DMS53 treated with DMSO at 0.1 percent for 48 hours (cell line): ENCODE results near the gene CLEC4G.

Source experiments
- DNase-seq: peaks from one replicate; lab custom pipeline; 2025; ENCODE audit not compliant: unreplicated experiment; lab: John Stamatoyannopoulos, UW

The CLEC4G gene

GRCh38 chr19:7729831-7730285, 2.1 kb downstream of the CLEC4G start:
- DNase-seq = no peak

GRCh38 chr19:7729211-7729610, 2.7 kb downstream of the CLEC4G start:
- DNase-seq = no peak

DNA sequence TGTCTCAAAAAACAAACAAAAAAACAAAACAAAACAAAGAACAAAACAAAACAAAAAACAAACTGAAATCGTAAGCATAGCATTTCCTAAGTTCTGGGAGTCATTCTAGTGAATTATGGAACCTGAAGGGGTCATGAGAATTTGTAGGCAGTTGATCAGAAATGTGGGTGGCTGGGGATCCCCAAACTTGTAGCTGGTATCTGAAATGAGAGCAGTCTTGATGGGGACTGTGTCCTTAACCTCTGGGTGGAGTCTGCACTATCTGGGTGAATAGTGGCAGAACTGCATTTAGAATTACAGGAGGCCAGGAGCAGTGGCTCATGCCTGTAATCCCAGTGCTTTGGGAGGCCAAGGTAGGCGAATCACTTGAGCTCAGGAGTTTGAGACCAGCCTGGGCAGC, 6.1 kb downstream of the CLEC4G start:
- no peak for DNase-seq

DNA sequence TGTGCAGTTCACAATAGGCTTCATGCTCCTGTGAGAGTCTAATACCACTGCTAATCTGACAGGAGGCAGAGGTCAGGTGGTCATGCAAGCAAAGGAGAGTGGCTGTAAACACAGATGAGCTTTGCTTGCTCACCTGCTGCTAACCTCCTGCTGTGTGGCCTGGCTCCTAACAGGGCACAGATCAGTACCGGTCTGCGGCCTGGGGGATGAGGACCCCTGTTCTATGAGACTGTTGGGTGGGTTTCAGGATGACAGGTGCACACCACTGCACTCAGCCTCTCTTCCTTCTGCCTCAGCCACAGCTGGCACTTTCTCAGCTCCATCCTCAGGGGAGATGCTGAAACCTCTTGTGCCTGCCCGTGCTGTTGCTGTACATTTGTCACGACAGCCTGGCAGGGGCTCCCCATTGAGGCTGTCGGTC, 9.7 kb downstream of the CLEC4G start:
- DNase-seq = peak; percentile 8

GRCh38 chr19:7720351-7720750, 11.6 kb downstream of the CLEC4G start:
- DNase-seq = no peak

- DNase-seq = no peak
These were observed 13.2 kb downstream of the CLEC4G start for GRCh38 chr19:7718668-7719067.

DNA sequence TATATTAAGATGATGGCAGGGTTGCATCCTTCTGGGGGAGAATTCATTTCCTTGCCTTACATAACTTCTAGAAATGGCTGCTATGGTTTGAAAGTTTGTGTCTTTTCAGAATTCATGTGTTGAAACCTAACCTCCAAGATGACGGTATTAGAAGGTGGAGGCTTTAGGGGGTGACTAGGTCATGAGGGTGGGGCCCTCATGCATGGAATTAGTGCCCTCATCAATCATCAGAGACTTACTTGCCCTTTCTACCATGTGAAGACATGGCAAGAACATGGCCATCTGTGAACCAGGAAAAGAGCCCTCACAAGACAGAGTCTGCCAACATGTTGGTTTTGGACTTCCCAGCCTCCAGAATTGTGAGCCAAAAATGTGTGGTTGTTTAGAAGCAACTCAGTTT, 15.1 kb downstream of the CLEC4G start:
- DNase-seq = no peak

DNA sequence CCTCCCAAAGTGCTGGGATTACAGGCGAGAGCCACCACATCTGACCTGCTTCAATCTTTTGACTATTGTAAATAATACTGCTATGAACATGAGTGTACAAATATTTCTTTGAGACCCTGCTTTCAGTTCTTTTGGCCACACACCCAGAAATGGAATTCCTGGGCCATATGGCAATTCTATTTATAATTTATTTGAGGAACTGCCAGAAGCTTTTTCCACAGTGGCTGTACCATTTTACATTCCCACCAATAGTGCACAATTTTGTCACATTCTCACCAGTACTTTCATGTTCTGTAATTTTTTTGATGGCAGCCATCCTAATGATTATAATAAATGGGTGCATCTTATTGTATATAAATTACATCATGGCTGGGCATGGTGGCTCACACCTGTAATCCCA, 16.2 kb downstream of the CLEC4G start:
- no peak for DNase-seq

- no peak for DNase-seq
These were observed 21.3 kb downstream of the CLEC4G start for GRCh38 chr19:7710616-7711015.

DNA sequence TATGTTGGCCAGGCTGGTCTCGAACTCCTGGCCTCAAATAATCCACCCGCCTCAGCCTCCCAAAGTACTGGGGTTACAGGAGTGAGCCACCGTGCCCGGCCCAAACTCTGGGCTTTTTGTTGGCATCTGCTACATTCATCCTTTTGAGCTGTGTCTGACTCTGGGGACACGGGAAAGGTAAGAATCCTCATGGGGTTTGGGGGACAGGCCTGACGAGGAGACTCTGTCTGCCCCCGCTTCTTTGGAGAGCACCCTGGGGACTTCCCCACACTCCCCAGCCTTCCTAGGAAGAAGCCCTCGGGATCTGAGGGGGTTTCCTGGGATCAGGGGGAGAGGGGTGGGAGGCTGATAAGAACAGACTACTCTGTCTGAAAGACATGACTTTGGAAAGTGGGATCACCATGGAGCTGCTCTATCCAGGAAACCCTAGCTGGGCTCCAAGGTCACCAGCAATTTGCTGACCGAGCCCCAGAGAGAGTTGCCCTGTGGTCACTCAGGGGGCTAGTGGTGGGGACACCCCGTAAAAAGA, 21.9 kb downstream of the CLEC4G start:
- no peak for DNase-seq

DNA sequence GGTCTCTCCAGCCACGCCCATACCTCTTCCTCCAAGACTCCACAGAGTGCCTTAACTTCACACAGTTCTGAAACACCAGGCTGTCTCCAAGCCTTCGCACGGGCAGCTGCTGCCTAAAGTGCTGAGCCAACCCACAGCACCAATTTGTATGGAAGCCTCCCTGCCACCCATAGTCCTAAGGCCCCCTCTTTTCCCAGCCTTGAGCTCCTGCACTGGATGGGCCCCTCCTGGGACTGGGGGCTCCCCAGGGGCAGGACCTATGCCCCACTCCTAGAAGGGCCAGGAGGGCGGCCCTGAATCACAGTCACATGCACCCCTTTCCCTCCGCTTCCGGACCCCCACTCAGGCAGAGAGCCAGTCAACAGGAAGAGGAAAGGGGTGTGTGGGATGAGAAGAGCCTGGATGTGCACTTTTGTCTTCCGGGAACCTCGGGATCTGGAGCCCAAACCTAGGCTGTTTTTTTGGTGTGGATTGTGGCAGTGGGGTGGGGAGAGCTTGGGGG, 24.9 kb downstream of the CLEC4G start:
- DNase-seq = no peak

DNA sequence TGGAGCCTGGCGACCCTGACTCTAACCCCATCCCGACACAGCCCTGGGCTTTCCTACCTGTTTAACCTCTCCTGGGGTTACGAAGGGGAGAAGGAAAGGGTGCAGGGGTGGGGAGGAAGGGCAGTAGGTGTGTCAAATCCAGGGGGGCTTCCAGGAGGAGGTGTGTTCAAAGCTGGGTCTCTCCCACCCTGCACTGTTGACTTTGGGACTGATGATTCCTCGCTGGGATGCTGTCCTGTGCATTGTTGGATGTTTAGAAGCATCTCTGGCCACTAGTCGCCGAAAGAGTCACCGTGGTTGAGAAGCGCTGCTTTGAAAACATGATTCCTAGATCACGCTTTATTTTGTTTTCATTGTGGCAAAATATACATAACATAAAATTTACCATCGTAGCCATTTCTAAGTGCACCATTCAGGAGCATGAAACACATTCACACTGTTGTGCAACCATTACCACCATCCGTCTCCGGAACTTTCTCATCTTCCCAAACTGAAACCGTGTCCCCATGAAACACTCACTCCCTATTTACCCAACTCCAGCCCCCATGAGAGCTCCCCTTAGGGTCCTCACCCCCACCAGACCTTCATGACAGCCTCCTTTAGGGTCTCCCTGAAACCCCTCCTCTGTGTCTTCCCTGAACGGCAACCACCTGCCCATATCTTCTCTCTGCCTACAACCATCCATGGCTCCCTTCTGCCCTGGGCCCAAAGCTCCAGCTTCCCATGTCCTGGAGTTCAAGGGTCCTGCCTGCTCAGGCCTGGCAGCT, 25.5 kb downstream of the CLEC4G start:
- no peak for DNase-seq

- DNase-seq = no peak
These were observed 26.3 kb downstream of the CLEC4G start for GRCh38 chr19:7705387-7706187.

- DNase-seq = no peak
These were observed 27.4 kb downstream of the CLEC4G start for GRCh38 chr19:7704280-7705060.

DNA sequence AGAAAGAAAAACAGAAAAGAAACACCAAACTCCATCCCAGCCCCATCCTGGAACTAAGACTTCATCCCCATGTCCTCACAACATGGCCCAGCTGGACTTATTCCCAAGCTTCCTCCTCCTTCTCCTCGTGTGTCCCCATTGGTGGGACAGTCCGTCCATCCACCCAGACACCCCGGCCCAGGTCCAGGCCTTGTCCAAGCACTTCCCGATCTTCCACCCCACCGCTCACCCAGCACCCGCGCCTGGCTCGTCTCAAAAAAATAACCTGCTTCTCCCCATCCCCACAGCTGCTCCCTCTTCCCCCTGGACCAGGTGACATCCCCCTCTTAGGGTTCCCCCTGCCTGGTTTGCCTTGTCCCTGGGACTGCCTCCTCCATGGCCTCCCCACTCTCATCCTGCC, 28.6 kb downstream of the CLEC4G start:
- no peak for DNase-seq

DNA sequence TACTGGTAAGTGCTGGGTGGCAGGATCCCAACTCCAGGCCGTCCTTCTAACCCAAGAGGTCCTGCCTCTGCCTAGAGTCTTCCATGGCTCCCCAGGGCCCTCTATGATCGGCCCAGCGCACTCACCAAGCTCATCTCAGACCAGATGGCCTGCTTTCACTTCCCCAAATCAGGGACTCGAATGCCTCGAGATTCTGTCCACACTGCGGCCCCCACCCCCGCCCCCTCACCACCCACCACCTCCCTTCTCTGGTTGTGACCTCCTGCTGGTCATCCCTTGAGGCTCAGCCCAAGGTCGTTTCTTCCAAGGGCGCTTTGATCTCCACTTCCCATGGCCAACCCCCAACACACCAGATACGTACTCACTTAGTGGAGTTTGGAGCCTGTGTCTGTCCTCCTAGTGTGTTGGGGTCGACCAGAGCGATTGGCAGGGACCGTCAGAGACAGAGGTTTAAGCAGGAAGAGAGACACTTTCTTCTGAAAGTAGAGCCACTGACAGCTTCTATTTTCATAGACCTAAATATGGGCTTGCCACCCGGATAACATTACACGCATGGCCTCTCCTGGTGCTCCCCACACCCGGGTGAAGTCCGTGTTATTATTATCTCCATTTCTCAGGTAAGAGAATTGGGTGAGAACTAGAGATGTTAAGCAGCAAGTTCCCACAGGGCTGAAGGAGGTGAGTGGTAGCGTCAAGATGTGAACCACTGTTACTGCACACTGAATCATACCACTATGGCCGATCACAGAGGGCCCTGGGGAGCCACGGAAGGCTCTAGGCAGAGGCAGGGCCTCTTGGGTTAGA, 30.1 kb downstream of the CLEC4G start, which contains the start of gene FCER2:
TSS of gene FCER2 (minus strand) at position 478 of the 804 bp plus-strand sequence. CDS start 2,371 bp downstream, outside the sequence.
- DNase-seq = no peak

GRCh38 chr19:7701049-7701653, 30.8 kb downstream of the CLEC4G start:
- no peak for DNase-seq

DNA sequence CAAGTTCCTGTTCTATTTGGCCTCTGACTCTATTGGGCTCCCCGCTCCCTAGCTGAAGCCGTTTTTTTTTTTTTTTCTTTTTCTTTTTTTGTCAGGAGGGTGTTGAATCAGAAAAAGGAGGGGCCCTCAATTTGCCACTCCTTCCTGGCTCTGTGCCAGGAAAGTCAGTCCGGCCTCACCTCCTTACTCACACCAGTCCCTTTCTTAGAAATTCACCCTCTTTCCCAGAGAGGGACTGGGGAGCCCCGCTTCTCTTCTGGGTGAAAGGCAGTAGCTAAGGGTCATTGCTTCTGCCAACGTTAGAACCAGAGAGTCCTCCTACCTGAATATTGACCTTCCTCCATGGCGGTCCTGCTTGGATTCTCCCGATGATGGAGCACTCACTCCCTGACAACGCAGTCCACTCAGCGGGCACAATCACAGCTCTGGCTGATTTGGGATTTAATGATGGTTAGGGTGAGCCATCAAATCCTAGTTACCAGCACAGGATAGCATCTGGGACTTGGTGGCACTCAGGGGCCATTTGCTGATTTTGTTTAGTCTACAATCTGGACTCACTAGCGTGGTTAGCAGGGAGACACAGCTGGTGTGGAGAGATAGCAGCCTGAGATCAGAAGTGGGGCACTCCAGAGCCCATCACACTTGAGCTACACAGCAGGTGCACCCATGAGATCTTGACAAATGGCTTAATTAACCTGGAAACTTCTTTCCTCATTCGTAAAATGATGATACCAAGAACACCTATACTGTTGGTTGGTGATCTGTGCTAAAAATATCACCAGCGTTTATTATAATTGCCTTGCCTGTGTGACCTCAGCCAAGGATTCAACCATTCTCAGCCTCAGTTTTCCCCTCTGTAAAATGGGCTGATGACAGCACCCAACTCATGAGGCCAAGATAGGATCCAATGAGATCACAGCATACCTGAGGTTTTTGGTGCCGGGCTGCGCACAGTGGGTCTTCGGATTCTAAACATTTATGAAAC, 32.2 kb downstream of the CLEC4G start:
- DNase-seq = no peak

DNA sequence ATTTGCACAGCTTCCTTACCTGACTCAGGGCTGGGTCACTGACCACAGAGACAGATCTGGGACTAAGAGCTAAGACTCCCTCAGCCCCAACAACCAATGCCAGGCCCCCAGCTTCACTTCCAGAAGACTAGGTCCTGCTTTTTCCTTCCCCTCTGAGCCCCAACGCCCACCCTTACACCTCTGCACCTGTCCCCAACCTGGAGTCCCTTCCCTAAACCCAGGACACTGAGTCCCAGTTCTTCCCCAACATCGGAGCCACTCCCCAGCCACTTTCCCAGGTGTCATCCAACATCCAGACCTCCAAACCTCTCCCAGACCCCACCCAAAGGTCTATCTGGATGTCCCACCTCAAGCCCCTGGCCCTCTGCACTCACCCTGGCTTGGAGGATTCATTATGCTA, 32.9 kb downstream of the CLEC4G start:
- DNase-seq = no peak
